CD8-positive, alpha-beta memory T cell (primary cell): ENCODE measurements around the gene PRR14L. TPM values are rescaled to one million over a fixed set of nuclear protein-coding genes. Genes with fewer than 3 reads are reported as not detected.
"Not testable (repeated sequence)": the region's sequence is repeated elsewhere in the genome, so short reads cannot be mapped to it uniquely, and the experiment has no call there.

Source experiments
- CTCF ChIA-PET: fragments of 350-600 bp; sonication (Branson Sonifier 250); formaldehyde crosslinking; loops from one replicate; lab custom pipeline; 2021; ENCODE audit warnings: antibody characterized with exemption; lab: Charles Lee
- POLR2A ChIA-PET: fragments of 350-600 bp; sonication (Branson Sonifier 250); formaldehyde crosslinking; loops from one replicate; lab custom pipeline; 2021; ENCODE audit warnings: antibody characterized with exemption; lab: Charles Lee
- DNase-seq, 5 donors: peaks; one replicate each; pipeline versions ENCODE4 v3.0.0 to v3.0.0-alpha.2; 2020 to 2022; ENCODE audit warnings: mixed read lengths in 1 of 5
- H3K27ac ChIP-seq: one replicate; pipeline ENCODE4 v1.7.0; 2013; ENCODE audit warnings: low read depth, mild to moderate bottlenecking, low read length, moderate library complexity
- H3K27me3 ChIP-seq: 2 replicates; pipeline ENCODE4 v1.7.0; 2013; ENCODE audit warnings: low read length, mild to moderate bottlenecking; ENCODE audit not compliant: insufficient read depth, poor library complexity, severe bottlenecking
- H3K36me3 ChIP-seq: 2 replicates; pipeline ENCODE4 v1.7.0; 2013; ENCODE audit warnings: mild to moderate bottlenecking, low read length, moderate library complexity; ENCODE audit not compliant: insufficient read depth
- H3K4me1 ChIP-seq: 2 replicates; pipeline ENCODE4 v1.7.0; 2013; ENCODE audit warnings: mild to moderate bottlenecking, low read length, moderate library complexity; ENCODE audit not compliant: insufficient read depth
- H3K4me3 ChIP-seq: 2 replicates; pipeline ENCODE4 v1.7.0; 2013; ENCODE audit warnings: mild to moderate bottlenecking, low read length
- H3K9me3 ChIP-seq: 2 replicates; pipeline ENCODE4 v1.7.0; 2013; ENCODE audit warnings: mild to moderate bottlenecking, low read length
- H3K27ac Mint-ChIP-seq, 8 donors: one replicate each; pipeline ENCODE4 v1.8.0; 2020 to 2021; ENCODE audit warnings: mixed read lengths in 8 of 8, mild to moderate bottlenecking in 6 of 8, inconsistent platforms in 3 of 8, moderate library complexity in 3 of 8
- H3K27me3 Mint-ChIP-seq, 2 donors: one replicate each; pipeline ENCODE4 v1.8.0; 2020 to 2021; ENCODE audit warnings: mixed read lengths in 2 of 2, mild to moderate bottlenecking in 1 of 2, moderate library complexity in 1 of 2
- H3K36me3 Mint-ChIP-seq, 3 donors: one replicate each; pipeline ENCODE4 v1.8.0; 2020 to 2021; ENCODE audit warnings: mixed read lengths in 3 of 3, inconsistent platforms in 1 of 3, mild to moderate bottlenecking in 1 of 3
- H3K4me1 Mint-ChIP-seq, 3 donors: one replicate each; pipeline ENCODE4 v1.8.0; 2020 to 2021; ENCODE audit warnings: mixed read lengths in 3 of 3, inconsistent platforms in 1 of 3, mild to moderate bottlenecking in 1 of 3
- H3K4me3 Mint-ChIP-seq, 7 donors: one replicate each; pipeline ENCODE4 v1.8.0; 2020 to 2021; ENCODE audit warnings: mixed read lengths in 7 of 7, mild to moderate bottlenecking in 6 of 7, moderate library complexity in 4 of 7, inconsistent platforms in 2 of 7
- H3K9me3 Mint-ChIP-seq, 5 donors: one replicate each; pipeline ENCODE4 v1.8.0; 2020 to 2022; ENCODE audit warnings: mixed read lengths in 5 of 5, mild to moderate bottlenecking in 3 of 5, moderate library complexity in 2 of 5, inconsistent platforms in 1 of 5
- polyA plus RNA-seq: library from polyadenylated mRNA; unstranded; fragments of 300-500 nt; fragmentation: Illumina TruSeq; gene quantifications from one replicate; pipeline ENCODE4 v1.2.3, GENCODE V29; 2021
- total RNA-seq, 2 experiments: library from RNA; stranded (reverse); gene quantifications; one replicate each; pipeline ENCODE4 v1.2.3, GENCODE V29; 2021

Gene PRR14L
- total and polyA plus RNA-seq, 3 experiments from 2014 or later = 21.0 to 52.1 (median 50.4) TPM

DNA sequence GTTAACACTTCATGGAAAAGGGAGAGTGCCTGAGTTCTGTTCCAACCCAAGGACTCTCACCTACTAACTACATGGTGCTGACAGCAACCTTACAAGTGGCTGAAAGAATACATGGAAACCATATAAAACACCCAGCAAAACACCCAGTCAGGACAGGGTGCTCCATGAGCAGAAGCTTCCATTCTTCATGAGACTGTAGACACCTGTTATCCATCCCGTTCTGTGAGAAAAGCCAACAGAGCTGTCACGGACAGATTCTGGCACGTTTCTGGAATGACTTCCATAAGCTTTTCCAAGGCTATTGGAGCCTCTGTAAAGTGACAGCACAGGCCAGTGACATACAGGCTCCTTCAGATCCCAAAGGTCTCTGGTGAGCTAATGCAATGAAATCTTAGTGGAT lies 23.2 kb downstream of the PRR14L start:
- H3K9me3 Mint-ChIP-seq = no peaks in the 10 kb centered on the region
- Histone ChIP-seq H3K36me3 (no peaks in the 10 kb centered on the region), H3K4me3 (no peak overlapping the region), H3K27ac (no peak overlapping the region), H3K27me3 (no peaks in the 10 kb centered on the region), H3K4me1 (no peaks in the 10 kb centered on the region), H3K9me3 (no peaks in the 10 kb centered on the region)
- no peak overlapping the region for H3K4me3 Mint-ChIP-seq
- DNase-seq = no peak
- ChIA-PET CTCF (interaction anchor here (1.0 kb wide), 1 partner anchor 61 kb away, joined by 3 read pairs; no protein-coding TSS in a partner anchor), POLR2A (no interaction called here)
- H3K36me3 Mint-ChIP-seq = peaks cover 0 to 47% (median 4%) of the 10 kb centered on the region in 3 donors
- peaks cover 2 to 25% (median 4%) of the 10 kb centered on the region in 3 donors for H3K4me1 Mint-ChIP-seq
- no peaks in the 10 kb centered on the region for H3K27me3 Mint-ChIP-seq
- peak overlapping the region in 1 of 8 donors; percentile 17 for H3K27ac Mint-ChIP-seq

- no peaks in the 10 kb centered on the region for H3K9me3 Mint-ChIP-seq
- H3K36me3 Mint-ChIP-seq = peaks cover 0 to 69% (median 8%) of the 10 kb centered on the region in 3 donors
- no peak for DNase-seq
- Histone ChIP-seq H3K27ac (no peak overlapping the region), H3K27me3 (no peaks in the 10 kb centered on the region), H3K4me1 (no peaks in the 10 kb centered on the region), H3K9me3 (no peaks in the 10 kb centered on the region), H3K36me3 (no peaks in the 10 kb centered on the region), H3K4me3 (no peak overlapping the region)
- no peak overlapping the region for H3K4me3 Mint-ChIP-seq
- H3K27me3 Mint-ChIP-seq = no peaks in the 10 kb centered on the region
- peaks cover 0 to 22% (median 9%) of the 10 kb centered on the region in 3 donors for H3K4me1 Mint-ChIP-seq
- ChIA-PET CTCF (interaction anchor here (0.7 kb wide), 1 partner anchor 543 kb away, joined by 3 read pairs; no protein-coding TSS in a partner anchor), POLR2A (no interaction called here)
- peak overlapping the region in 1 of 8 donors; percentile 64 for H3K27ac Mint-ChIP-seq
These were observed 26.2 kb downstream of the PRR14L start for GRCh38 chr22:31723723-31724122.

GRCh38 chr22:31719850-31720471 lies 30.0 kb downstream of the PRR14L start:
- ChIA-PET POLR2A (no interaction called here), CTCF (no interaction called here)
- Mint-ChIP-seq H3K4me3 (no peak overlapping the region), H3K27me3 (no peaks in the 10 kb centered on the region), H3K4me1 (peaks cover 0 to 12% (median 7%) of the 10 kb centered on the region in 3 donors), H3K27ac (no peak overlapping the region), H3K9me3 (no peaks in the 10 kb centered on the region), H3K36me3 (peaks cover 12 to 80% (median 24%) of the 10 kb centered on the region in 3 donors)
- DNase-seq = no peak
- H3K4me1 ChIP-seq = no peaks in the 10 kb centered on the region
- H3K27ac ChIP-seq = no peak overlapping the region
- H3K4me3 ChIP-seq = no peak overlapping the region
- H3K27me3 ChIP-seq = no peaks in the 10 kb centered on the region
- peaks cover 23% of the 10 kb centered on the region for H3K36me3 ChIP-seq
- no peaks in the 10 kb centered on the region for H3K9me3 ChIP-seq

DNA sequence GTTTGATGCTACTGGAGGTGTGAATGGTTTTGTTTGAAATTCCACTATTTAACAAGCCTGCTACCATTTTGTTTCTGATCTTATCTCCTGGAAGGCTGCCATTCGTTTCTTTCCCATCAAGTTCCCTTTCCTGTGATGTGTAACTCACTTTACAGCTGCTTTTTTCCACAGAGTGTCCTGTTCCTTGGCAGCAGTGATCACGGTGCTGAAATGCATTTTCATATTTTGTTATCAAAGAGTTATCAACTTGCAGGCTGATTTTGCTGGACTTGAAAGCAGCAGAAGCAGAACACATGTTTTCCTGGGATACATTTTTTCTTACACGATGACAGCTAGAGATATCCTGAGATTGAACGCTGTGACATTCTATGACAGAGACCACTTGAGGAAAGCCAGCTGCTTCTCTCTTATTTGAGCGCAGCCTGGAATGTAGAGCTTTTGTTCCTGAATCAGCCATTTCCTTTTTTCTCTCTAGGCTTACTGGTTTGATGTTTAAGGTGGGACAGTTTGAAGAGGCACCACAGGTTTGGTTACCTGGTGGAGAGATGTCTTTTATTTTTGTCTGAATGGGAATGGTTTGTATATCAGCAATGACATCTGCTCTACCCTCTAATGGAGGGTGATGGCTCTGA lies 34.7 kb downstream of the PRR14L start:
- no peak overlapping the region for H3K4me3 ChIP-seq
- ChIA-PET CTCF (no interaction called here), POLR2A (no interaction called here)
- no peaks in the 10 kb centered on the region for H3K27me3 ChIP-seq
- no peaks in the 10 kb centered on the region for H3K9me3 ChIP-seq
- Mint-ChIP-seq H3K27ac (peak overlapping the region in 1 of 8 donors; percentile 27), H3K9me3 (no peaks in the 10 kb centered on the region), H3K36me3 (peaks cover 15 to 78% (median 34%) of the 10 kb centered on the region in 3 donors), H3K4me1 (no peaks in the 10 kb centered on the region), H3K27me3 (no peaks in the 10 kb centered on the region), H3K4me3 (no peak overlapping the region)
- no peak overlapping the region for H3K27ac ChIP-seq
- peaks cover 57% of the 10 kb centered on the region for H3K36me3 ChIP-seq
- no peaks in the 10 kb centered on the region for H3K4me1 ChIP-seq
- no peak for DNase-seq

DNA sequence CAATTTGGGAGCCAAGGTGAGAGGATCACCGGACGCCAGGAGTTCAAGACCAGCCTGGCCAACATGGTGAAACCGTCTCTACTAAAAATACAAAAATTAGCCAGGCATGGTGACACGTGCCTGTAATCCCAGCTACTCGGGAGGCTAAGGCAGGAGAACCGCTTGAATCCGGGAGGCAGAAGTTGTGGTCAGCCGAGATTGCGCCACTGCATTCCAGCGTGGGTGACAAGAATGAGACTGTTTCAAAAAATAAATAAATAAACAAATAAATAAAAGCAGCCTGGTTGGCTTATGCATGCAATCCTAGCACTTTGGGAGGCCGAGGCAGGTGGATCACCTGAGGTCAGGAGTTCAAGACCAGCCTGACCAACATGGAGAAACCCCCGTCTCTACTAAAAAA lies 38.7 kb downstream of the PRR14L start:
- DNase-seq, H3K4me1 ChIP-seq, H3K27me3 Mint-ChIP-seq, CTCF ChIA-PET, H3K4me1 Mint-ChIP-seq, H3K4me3 ChIP-seq, H3K9me3 ChIP-seq, POLR2A ChIA-PET, H3K4me3 Mint-ChIP-seq, H3K27ac Mint-ChIP-seq, H3K9me3 Mint-ChIP-seq, H3K27me3 ChIP-seq, H3K27ac ChIP-seq: not testable (repeated sequence)
- H3K36me3 Mint-ChIP-seq = peaks cover 9 to 59% (median 27%) of the 10 kb centered on the region in 3 donors
- peaks cover 44% of the 10 kb centered on the region for H3K36me3 ChIP-seq

GRCh38 chr22:31707519-31707918 lies 42.4 kb downstream of the PRR14L start:
- no peaks in the 10 kb centered on the region for H3K9me3 ChIP-seq
- Mint-ChIP-seq H3K27me3 (no peaks in the 10 kb centered on the region), H3K36me3 (peaks cover 10 to 48% (median 16%) of the 10 kb centered on the region in 3 donors), H3K9me3 (no peaks in the 10 kb centered on the region), H3K27ac (no peak overlapping the region), H3K4me1 (no peaks in the 10 kb centered on the region), H3K4me3 (no peak overlapping the region)
- no peak overlapping the region for H3K4me3 ChIP-seq
- H3K27me3 ChIP-seq = no peaks in the 10 kb centered on the region
- no peak for DNase-seq
- peaks cover 32% of the 10 kb centered on the region for H3K36me3 ChIP-seq
- CTCF ChIA-PET = no interaction called here
- no peak overlapping the region for H3K27ac ChIP-seq
- H3K4me1 ChIP-seq = no peaks in the 10 kb centered on the region
- POLR2A ChIA-PET = no interaction called here

GRCh38 chr22:31695423-31695822 lies 54.5 kb downstream of the PRR14L start:
- POLR2A ChIA-PET = interaction anchor here (0.5 kb wide), 1 partner anchor 359 kb away, joined by 14 read pairs; no protein-coding TSS in a partner anchor
- Histone ChIP-seq H3K9me3 (no peaks in the 10 kb centered on the region), H3K27ac (no peak overlapping the region), H3K4me1 (peaks cover 8% of the 10 kb centered on the region), H3K27me3 (no peaks in the 10 kb centered on the region), H3K4me3 (no peak overlapping the region), H3K36me3 (peaks cover 4% of the 10 kb centered on the region)
- CTCF ChIA-PET = interaction anchor here (1.1 kb wide), 1 partner anchor 30 kb away, joined by 4 read pairs; no protein-coding TSS in a partner anchor
- Mint-ChIP-seq H3K36me3 (peaks cover 0 to 67% (median 19%) of the 10 kb centered on the region in 3 donors), H3K9me3 (no peaks in the 10 kb centered on the region), H3K4me1 (peaks cover 17 to 20% (median 20%) of the 10 kb centered on the region in 3 donors), H3K27me3 (no peaks in the 10 kb centered on the region), H3K27ac (peak overlapping the region in 4 of 8 donors; percentile 22 to 69 (median 52)), H3K4me3 (peak overlapping the region in 1 of 7 donors; percentile 50)
- DNase-seq = no peak

GRCh38 chr22:31694046-31694445 lies 55.9 kb downstream of the PRR14L start:
- Mint-ChIP-seq H3K4me1 (peaks cover 17 to 20% (median 20%) of the 10 kb centered on the region in 3 donors), H3K36me3 (peaks cover 0 to 60% (median 14%) of the 10 kb centered on the region in 3 donors), H3K27ac (peak overlapping the region in 2 of 8 donors; percentile 17 to 29)
- H3K27me3 Mint-ChIP-seq, H3K27ac ChIP-seq, POLR2A ChIA-PET, H3K27me3 ChIP-seq, H3K4me1 ChIP-seq, H3K4me3 ChIP-seq, H3K36me3 ChIP-seq, H3K9me3 Mint-ChIP-seq, DNase-seq, H3K9me3 ChIP-seq, H3K4me3 Mint-ChIP-seq: not testable (repeated sequence)
- CTCF ChIA-PET = interaction anchor here (1.5 kb wide), 1 partner anchor 29 kb away, joined by 4 read pairs; no protein-coding TSS in a partner anchor
